Stimulated activated naive CD8-positive, alpha-beta T cell treated with anti-CD3 and anti-CD28 coated beads, Interleukin-15, Interleukin-2, amounts not matched to agents 100 U/mL and 50 U/mL, for 24 hours (primary cell): Measurements from ENCODE around the gene IST1.
"Not testable (repeated sequence)": the region's sequence is repeated elsewhere in the genome, so short reads cannot be mapped to it uniquely, and the experiment has no call there.

ENCODE experiments used
- ATAC-seq: fragments of 150-1000 bp; cut with Tn5 transposase; one replicate; pipeline ENCODE4 v1.10.0; 2021
- DNase-seq: peaks from one replicate; pipeline ENCODE4 v3.0.0; 2021

The IST1 gene

DNA sequence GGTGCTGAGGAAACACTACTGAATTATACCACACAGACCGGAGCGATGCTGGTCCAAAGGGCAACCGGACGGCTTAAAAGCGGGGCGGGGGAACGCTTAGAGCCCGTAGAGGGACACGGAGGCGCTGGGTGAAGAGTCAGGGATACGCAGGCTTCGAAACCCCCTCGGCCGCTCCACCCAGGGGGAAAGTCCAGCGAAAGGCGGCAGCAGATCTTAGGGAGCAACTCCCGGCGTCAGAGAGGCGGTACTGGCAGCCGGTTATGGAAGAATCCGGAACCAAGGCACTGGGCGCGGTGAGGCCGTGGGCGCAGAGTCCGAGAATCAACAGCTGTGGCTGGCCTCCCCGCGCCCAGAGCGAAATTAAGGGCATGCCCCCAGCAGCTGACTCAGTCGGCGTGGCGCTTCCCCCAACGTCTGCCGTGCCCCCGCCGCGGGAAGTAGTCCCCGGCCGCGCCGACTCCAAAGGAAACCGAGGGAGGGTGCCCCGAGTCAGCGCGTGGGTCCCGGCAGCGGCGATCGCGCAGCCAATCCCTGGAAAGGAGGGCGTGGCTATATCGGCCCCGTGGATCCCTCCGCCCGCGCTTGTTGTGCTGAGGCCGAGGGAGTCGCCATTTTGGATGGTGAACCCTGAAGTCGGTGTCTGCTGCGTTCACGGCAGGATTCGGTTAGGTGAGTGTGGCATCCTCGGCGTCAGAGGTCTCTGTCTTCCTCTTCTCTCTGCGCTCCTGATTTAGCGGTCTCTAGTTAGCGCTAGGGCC lies at the start of gene IST1:
IST1 (plus strand) TSS at position 611 of the 758 bp plus-strand sequence. CDS start 20,110 bp downstream, outside the sequence.
- ATAC-seq: peak; percentile 95
- DNase-seq: peak; percentile 97

DNA sequence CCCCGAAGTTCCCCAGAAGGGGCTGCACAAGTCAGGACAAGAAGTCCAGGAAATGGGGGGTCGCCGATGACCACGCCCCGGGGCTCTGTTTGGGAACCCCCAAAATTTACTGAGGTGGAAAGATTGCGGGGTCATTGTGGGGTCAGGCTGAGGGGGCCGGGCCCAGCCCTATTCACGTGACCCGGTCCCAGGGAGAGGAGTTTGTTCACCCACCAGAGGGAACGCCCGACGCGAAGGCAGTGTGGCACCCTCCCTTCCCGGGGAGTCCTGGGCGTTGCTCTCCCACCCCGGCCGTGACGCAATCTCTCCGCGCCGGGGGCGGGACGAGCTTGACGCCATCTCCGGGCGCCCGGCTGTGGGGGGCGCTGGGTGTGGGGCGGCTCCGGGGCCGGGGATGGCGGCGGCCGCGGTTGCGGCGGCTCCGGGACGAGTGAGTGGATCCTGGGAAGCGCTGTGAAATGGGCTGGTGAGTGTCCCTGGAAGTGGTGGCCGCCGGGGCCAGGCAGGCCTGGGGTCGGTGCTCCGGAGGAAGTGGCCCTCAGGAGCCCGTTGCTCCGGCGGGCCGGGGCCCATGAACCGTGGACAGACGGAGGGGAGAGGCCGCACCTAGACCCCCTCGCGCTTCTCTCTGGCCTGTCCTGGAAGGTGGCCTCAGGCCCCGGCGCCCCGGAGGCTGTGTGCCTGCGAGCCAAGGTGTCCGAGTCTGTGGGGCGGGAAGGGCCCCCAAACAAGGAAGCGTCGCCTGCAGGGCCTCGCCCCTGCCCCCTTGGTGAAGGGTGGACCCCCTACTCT lies 49.5 kb upstream of the IST1 start, which contains the start of gene ATXN1L:
ATXN1L (plus strand) TSS at position 338 of the 792 bp plus-strand sequence. CDS start 3,765 bp downstream, outside the sequence.
- DNase-seq (peak; percentile 96), ATAC-seq (peak; percentile 95)

DNA sequence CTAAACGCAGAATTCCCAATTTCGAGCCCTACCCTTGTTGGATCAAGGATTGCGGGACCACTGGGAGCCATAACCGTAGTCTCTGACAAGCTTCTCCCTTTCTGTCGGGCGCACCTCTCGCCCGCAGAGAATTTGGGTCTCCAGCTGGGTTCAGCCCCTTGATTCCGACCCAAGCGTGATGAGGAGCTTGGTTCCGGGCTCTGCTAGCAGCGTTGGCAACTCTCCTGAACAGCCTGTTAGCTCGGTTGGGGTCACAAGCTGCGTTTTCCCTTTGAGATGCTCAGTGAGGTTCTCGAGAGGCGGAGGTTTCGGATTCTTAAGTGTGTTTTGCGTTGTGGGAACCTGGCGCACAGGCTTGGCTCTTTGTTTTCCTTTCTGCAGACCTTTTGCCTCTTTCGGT lies 48.9 kb upstream of the IST1 start:
- ATAC-seq (no peak), DNase-seq (peak; percentile 21)

DNA sequence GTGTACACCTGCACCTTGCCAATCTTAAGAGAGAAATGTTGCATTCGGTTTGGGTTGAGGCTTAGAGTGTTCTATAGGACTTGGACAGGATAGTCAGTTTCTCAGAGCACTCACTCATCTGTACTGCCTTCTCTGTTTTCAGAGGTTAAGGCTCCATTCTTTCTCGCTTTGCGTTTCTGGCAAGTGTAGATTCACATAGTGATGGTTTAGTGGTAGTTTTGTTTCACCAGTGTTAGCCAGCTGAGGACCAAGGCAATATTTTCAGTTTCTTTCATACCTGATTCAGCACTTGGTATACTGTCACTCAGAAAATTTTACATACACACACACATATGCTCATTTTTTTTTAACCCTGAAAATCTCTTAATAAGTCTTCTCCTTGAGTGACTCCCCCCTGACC lies 48.2 kb upstream of the IST1 start:
- ATAC-seq (no peak), DNase-seq (no peak)

DNA sequence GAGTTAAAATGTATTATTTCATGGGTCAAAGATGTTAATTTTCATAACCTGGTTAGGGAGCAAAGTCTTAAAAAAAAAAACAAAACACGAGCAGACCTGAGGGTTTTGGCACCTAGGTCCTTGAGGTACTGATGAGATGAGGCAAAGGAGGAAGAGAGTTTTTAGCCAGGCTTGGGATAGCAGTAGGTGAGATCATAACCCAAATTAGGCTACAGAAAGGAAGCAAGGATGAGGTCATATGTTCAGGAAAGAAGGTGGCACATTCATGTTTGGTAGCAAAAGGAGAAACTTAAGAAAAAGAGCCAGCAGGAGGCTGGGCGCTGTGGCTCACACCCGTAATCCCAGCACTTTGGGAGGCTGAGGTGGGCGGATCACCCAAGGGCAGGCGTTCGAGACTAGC lies 46.7 kb upstream of the IST1 start:
- DNase-seq (no peak), ATAC-seq (no peak)

DNA sequence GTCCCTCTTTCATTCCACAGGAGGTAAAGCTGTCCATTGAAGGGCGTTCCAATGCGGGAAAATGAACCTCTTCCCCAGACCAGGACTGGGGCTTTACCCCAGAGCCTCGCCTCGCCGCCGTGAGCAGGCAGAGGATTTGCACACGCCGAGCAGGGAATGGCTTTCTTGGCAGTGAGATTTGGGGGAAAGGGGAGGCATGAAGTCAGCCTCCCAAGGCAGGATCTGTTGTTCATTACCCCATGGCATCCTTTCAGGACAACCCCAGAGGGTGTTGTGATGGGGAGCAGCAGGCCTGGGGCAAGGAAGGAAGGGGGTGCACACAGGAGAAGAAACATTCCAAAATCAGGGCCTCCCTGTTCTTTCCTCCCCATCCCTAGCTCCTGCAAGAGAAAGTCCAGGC lies 43.6 kb upstream of the IST1 start:
- ATAC-seq: no peak
- no peak for DNase-seq

DNA sequence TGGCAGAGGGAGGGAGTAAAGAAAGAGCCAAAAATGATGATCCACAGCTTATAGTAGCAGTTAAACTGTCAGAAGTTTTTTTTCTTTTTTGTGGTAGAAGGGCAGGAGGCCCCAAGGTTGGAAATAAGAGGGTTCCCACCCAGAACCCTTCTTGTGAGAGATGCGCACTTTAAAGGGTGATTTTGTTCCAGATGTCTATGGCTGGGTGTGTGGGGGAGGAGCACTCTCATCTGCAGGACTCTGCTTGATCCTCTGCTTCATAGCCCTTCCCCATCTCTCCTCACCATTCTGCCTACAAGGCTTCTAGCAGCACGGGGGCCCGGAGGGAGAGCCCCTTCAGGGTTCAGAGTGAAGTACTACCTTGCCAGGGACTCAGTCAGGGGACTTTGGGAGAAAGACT lies 43.2 kb upstream of the IST1 start:
- ATAC-seq (no peak), DNase-seq (no peak)

DNA sequence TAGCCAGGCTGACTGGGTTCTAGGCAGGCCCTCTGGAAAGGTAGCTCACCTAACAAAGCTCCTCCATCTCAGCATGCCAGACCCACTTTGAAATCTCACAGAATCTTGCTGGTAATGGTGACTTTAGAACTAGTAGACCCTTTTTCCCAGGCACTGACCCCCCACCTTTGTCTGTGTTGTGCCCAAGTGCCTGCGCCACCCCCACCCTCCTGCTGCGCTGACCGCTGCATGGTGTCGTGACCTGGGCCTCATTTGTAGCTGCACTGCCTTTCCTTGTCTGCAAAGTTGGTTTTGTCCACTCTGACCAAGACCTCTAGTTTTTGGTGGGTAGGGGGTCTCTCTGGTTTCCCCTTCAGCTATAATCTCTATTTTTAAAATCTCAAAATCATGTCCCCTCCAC lies 42.8 kb upstream of the IST1 start:
- DNase-seq: no peak

DNA sequence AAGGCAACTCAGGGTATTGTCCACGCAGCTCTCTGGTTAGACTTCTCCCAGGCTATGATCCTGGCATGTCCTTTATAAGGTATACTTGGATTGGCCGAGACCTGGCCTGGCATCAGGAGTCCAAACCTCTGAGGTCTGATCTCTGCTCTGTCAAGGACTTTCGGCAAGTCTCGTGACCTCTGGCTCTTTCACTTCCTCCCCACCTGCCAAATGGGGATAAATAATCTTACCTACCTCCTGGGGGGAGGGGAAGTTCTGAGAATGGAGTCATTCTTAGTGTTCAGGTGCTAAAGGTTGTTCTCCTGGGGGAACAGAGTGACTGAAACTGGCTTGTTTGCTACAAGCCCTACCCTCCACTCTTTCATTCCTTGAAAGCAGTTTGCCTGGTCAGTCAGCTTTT lies 41.9 kb upstream of the IST1 start:
- ATAC-seq: no peak

More for the DNA sequence above, 42.8 kb upstream of the IST1 start:
- ATAC-seq: no peak

DNA sequence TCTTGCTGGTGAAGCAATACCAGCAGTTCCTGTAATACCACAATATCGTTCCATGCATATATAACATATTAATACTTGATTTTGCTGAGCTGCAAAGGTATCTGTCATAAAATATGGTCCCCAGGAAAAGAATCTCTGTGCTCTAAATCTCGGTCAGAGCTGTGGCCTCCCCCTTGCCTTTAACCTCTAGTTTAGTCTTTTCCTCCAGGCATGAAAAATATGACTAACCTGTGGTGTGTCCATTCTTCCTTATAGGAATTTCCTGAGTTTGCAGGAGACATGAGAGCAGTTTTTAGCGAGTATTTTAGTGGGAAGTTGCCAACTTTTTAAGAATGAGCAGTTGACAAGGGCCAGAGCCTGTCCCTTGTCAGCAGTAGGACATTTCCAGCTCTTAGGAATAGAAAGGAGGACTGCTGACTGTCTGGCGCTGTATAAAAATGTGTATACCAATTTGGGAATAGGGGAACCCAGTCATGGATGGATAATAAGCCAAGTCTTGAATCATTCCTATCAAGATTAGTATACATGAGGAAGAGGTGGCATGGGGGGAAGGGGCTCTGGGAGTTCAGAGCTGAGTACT lies 40.9 kb upstream of the IST1 start:
- ATAC-seq (no peak), DNase-seq (no peak)

More for the DNA sequence above, 41.9 kb upstream of the IST1 start:
- DNase-seq: no peak

DNA sequence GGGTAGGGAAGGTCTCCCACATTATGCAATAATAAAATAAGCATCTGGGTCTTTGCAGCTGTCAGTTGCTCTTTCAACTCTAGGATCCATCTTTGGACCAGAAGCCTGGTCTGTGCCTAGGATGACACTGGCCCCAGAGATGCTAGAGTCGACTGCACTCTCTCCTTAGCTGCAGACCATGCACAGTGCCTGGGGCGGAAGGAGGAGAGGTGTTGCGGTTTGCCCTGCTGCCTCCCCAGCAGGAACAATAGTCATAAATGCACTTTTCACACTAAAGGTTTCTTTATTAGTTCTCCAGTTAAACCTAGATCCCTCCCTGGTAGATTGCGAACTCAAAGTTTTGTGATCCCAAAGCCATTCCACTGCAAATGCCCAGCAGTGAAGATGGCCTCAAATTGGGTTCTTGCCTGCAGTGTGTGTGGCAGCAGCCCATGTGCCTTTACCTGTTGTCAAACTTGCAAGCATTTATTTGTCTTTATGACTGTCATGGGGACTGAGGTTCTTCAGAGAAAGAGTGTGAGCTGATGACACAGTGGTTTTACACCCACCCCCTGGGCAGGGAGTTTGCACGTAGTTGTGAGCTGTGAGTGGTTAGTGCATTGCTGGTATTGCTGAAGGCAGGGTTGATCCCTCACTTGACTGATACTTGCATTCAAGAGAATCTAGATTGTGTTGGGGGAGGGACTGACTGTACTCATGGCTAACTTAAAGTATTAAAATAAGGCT lies 39.2 kb upstream of the IST1 start:
- peak; percentile 18 for DNase-seq

DNA sequence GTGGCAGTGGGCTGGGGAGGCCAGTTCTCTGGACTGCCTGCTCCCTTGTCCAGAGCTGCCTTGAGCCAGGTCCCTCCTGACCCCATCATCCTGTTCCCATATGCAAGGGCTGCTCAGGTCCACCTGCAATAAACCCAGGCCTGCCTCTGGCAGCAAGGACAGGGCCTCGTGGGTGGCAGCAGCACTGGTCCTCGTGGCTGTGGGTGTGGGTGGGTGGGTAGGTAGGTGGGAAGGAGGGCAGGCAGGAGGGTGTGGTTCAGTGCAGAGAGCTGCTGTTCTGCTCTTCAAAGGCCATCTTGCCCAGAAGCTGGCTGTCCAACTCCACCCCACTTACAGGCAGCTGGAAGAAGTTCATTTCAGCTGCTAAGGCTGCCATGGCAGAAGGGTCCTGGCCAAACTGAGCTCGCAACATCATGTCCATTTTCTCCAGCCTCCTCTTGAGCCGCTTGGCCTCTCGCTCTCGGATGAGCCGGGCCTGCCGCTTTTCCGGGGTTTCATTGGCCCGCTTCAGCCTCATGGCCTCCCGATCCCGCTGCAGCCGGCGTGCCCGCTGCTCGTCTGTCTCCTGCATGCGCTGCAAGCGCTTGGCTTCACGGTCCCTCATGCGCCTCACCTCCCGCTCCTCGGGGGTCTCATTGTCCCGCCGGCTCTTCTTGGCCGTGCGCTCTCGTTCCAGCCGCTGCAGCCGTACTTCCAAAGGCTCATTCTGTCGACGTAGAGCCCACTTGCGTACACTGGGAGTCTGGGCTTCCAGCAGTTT lies 35.4 kb upstream of the IST1 start:
- no peak for ATAC-seq
- no peak for DNase-seq

More for the DNA sequence above, 39.2 kb upstream of the IST1 start:
- peak; percentile 73 for ATAC-seq

DNA sequence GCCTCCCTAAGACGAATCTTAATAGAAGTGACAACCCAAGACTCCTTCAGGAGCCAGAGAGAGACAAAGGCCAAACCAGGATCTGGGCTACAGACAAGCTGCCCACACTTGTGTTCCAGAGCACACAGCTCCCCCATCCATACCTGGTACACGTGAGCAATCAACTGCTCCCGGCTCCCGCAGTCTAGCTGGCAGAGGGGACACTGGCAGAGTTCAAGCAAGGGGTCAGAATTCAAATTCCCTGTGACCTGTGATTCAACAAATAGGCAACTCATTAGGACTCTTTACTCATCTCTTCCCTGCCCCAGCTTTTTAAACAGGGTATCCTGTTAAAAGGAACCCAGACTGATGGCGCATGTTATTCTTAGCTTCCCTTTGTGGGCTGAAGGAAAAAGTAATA lies 31.3 kb upstream of the IST1 start:
- ATAC-seq: no peak

DNA sequence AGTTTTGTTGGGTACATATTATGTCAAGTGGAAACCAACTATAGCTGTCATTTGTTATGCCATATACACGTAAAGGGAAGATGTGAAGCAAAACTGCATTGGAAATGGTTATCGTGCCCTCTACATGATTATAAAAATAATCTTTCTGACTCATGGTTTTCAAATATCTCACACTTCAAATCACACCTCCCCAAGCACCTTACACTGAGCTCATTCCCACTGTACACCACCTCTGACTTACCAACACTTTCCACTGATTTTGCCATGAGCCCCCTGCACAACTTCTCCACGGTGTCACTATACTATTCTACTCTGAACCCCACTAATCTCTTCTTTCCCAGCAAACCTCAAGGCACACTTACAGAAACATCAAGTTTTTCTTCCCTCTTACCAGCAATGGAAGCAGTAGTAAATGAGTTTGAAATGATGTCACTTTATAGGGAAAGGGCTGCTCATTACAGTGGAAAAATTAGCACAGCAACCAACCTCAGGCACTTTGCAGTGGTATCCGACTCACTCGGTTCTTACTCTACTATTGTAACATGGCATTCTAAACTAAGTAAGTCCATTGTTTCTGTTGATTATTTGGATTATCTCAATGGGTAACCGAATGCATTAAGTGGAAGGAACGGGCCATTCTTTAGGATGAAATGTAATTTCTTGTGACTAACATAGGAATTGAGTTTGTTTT lies 30.0 kb upstream of the IST1 start:
- DNase-seq (no peak), ATAC-seq (peak; percentile 70)

More for the DNA sequence above, 31.3 kb upstream of the IST1 start:
- no peak for DNase-seq

DNA sequence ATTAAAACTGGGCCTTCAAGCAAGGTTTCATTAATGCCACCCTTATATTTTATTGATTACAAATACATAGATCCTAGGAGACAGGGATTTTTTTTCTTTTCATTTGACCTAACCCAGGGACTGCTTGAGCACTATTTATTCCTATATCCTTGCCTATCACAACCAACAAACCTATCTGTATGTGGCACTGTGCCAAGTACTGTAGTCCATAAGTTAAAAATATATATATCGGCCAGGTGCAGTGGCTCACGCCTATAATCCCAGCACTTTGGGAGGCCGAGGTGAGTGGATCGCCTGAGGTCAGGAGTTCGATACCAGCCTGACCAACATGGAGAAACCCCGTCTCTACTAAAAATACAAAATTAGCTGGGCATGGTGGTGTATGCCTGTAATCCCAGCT lies 28.2 kb upstream of the IST1 start:
- DNase-seq, ATAC-seq: not testable (repeated sequence)

DNA sequence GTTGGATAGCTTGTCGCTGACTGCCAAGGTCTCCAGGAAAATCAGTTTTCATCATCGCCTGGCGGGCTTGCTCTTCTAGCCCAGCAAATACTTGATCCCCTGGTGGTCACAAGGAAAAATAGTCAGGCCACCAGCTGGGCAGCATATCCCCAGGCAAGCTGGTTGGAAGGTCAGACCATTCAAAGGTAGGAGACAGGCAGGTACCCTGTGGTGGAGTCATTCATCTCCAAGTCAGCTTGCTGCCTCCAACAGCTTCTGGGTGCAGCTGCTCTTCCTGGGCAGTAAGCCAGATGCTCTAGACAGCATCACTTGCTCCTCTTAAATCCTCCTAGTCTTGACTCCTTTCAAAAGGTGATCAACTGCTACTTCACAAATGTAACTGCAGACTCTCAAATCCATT lies 27.4 kb upstream of the IST1 start:
- no peak for ATAC-seq
- no peak for DNase-seq

DNA sequence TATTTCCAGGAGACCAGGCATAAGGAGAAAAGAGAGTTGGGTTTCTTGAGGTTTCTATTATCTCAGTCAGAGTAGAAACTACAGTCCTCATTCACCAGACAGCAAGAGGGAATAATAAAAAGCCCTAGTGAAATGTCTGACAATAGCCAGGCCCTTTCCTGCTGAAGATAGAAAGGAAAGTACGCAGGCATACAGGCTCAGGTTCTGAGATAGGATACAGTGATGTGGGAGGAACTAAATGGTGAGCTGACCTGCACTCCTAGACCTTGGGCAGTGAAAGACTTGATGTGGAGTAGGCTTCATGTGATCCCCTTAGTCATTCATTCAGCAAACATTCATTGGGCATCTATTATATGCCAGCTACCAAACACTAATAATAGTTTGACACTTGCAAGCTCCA lies 26.2 kb upstream of the IST1 start:
- DNase-seq (no peak), ATAC-seq (no peak)

DNA sequence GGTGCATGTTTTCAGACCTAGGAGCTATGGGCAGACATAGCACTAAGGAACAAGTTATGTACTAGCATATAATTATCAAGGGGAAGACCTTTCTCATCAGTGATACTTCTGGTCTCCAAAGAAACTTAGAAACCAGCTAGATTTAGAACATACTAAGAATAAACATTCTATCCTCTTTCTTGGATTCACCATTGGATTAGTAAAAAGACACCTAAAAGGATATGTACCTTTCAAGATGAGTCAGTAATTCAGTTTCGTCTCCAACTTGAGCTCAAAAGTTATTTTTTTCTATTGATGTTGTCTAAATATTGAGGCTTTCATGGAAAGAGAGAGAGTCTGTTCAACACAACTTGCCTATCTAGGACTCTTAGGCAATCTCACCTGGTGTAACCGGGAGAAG lies 24.5 kb upstream of the IST1 start:
- DNase-seq: no peak
- no peak for ATAC-seq

DNA sequence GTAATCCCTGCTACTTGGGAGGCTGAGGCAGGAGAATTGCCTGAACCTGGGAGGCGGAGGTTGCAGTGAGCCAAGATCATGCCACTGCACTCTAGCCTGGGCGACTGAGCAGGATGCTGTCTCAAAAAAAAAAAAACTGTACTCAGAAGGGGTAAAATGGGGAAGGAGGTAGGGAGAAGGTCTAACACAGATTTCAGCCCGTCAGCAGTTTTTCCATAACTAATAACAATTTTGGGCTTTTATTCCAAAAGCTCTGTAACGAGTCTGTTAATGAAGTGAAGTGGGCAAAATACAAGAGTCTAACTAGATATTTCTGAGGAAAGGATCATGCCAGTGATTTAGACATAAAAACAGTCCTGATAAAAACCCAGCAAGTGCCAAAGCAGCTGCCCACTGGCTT lies 22.1 kb upstream of the IST1 start:
- no peak for ATAC-seq

DNA sequence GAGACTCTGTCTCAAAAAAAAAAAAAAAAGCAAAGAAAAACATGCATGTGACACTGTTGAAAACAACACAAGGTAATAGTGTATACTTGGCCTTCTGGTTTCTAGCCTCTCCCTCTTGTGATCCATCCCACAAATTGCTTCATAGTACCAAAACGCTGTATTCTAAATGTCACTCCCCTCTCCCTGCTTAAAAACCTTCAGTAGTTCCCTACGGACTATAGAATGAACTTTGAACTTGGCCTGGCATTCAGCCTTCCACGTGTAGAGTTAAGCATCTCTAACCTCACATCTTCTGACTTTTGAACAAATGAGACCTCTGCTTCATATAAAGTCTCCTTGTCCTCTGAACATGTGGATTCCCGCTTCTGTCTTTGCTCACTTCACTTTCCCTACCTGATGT lies 16.4 kb upstream of the IST1 start:
- DNase-seq: no peak
- ATAC-seq: no peak

More for the DNA sequence above, 22.1 kb upstream of the IST1 start:
- DNase-seq: no peak

DNA sequence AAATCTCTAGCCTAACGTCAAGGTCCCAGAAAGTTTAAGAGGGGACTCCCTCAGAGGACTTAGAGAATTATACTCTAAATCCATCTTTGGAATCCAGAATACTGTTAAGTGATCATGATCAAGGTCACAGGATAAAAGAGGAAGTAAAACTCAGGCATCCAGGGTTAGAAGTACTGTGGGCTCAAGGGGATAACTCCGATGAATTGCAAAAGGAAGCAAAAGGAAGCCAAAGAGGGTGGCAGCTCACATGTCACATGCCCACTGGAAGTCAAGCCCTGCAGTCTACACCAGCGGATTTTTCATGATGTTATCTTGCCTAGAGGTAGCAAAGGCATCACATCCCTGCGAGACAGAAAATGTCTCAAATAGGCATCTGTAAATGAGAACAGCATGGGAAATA lies 15.2 kb upstream of the IST1 start:
- ATAC-seq (no peak), DNase-seq (no peak)
